ENCODE measurements around the gene KAZALD1. TPM values are rescaled to one million over a fixed set of nuclear protein-coding genes. Genes with fewer than 3 reads are reported as not detected.

KAZALD1 gene
- total and polyA plus RNA-seq, 4 donors: 4.1 to 12.1 (median 7.4) TPM

DNA sequence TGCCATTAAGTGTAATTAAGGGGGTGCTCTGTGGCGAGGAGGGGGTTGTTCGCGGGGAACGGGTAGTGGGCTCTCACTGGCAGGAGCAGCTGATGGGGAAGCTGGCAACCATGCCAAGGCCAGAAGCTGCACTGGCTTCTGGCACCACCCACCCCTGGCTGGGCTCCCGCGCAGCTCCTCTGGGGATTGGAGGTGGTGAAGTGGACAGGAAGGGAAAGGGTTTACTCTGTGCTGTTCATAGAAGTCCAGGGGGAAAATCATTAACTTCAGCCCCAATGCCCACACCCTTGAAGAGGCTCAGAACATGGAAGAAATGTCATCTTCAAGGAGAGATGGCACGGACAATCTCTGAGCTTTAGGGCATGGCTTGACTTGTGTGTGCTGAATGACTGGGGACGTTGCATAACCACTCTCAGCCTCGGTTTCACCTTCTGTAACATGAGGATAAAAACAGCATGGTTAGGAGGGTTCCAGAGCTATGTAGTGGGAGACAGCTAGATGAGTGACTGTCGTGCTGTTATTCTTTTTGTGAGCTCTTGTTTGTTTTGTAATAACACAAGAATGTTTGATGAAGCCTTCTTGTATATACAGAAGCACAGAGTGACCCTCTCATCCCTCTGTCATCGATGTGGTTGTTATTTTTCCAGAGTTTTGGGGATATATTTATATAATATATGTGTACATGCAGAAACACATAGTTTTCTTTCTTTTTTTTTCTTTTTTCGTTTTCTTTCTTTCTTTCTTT is 29.9 kb downstream of the KAZALD1 start:
- Histone ChIP-seq H3K27ac (ENCODE audit: low read depth in 1 of 2, low read length in 1 of 2) (no peak overlapping the region), H3K27me3 (ENCODE audit: control insufficient read depth in 3 of 3, insufficient read depth in 3 of 3, low read length in 2 of 3) (peaks cover 3 to 18% (median 9%) of the 10 kb centered on the region in 3 donors), H3K9ac (ENCODE audit: insufficient read depth in 1 of 2, low read length in 2 of 2) (no peak overlapping the region), H3K4me3 (no peak overlapping the region), H3K4me1 (ENCODE audit: control insufficient read depth in 5 of 5, insufficient read depth in 5 of 5, low read length in 5 of 5) (peaks cover 0 to 25% (median 2%) of the 10 kb centered on the region in 5 donors), H3K36me3 (ENCODE audit: control insufficient read depth in 4 of 4, insufficient read depth in 4 of 4, low read length in 4 of 4) (no peaks in the 10 kb centered on the region), H3K9me3 (ENCODE audit: control insufficient read depth in 4 of 4, insufficient read depth in 3 of 4, low read length in 3 of 4) (peaks cover 0 to 2% (median 0%) of the 10 kb centered on the region in 4 donors)
- TF ChIP-seq, protein P1, sequence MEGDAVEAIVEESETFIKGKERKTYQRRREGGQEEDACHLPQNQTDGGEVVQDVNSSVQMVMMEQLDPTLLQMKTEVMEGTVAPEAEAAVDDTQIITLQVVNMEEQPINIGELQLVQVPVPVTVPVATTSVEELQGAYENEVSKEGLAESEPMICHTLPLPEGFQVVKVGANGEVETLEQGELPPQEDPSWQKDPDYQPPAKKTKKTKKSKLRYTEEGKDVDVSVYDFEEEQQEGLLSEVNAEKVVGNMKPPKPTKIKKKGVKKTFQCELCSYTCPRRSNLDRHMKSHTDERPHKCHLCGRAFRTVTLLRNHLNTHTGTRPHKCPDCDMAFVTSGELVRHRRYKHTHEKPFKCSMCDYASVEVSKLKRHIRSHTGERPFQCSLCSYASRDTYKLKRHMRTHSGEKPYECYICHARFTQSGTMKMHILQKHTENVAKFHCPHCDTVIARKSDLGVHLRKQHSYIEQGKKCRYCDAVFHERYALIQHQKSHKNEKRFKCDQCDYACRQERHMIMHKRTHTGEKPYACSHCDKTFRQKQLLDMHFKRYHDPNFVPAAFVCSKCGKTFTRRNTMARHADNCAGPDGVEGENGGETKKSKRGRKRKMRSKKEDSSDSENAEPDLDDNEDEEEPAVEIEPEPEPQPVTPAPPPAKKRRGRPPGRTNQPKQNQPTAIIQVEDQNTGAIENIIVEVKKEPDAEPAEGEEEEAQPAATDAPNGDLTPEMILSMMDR (IDR thresholded peaks at IDR 0.05; ENCODE audit: control extremely low read depth, extremely low read depth): no peak
- no peak for DNase-seq
- 59 to 76% methylated on average over 12 of the region's 12 CpGs for WGBS, 2 donors
- no peak for ATAC-seq (ENCODE audit: insufficient read depth, low FRiP score)

DNA sequence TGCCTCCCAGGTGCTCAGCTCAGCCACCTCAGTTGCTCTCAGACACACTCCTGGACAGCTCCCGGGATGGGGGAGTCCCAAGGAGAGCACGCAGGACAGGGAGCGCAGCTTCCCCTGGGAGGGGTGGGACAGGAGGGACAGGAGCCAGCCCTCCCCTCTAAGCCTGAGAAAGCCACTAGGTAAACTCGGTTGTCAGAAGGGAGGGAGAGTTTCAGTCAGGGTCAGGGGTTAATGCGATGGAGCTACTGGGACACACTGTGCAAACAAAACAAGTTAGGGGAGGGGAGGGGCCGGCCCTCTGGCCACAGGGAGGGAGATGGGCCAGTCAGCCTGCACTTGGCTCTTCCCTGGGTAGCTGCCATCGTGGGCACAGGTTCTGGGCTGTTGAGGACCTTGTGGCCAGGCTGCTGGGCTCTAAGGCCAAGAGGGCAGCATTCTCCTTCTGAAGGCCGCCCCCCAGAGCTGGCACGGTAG is 31.1 kb downstream of the KAZALD1 start:
- ATAC-seq (ENCODE audit: insufficient read depth, low FRiP score) (no peak), DNase-seq (no peak)
- no peak overlapping the region for H3K4me3 ChIP-seq
- peaks cover 0 to 2% (median 0%) of the 10 kb centered on the region in 4 donors for H3K9me3 ChIP-seq (ENCODE audit: control insufficient read depth in 4 of 4, insufficient read depth in 3 of 4, low read length in 3 of 4)
- H3K27me3 ChIP-seq (ENCODE audit: control insufficient read depth in 3 of 3, insufficient read depth in 3 of 3, low read length in 2 of 3): peaks cover 3 to 9% (median 9%) of the 10 kb centered on the region in 3 donors
- TF ChIP-seq, protein P1 (IDR thresholded peaks at IDR 0.05; ENCODE audit: control extremely low read depth, extremely low read depth): no peak
- no peaks in the 10 kb centered on the region for H3K36me3 ChIP-seq (ENCODE audit: control insufficient read depth in 4 of 4, insufficient read depth in 4 of 4, low read length in 4 of 4)
- H3K9ac ChIP-seq (ENCODE audit: insufficient read depth in 1 of 2, low read length in 2 of 2): no peak overlapping the region
- 41 to 44% methylated on average over 9 of the region's 9 CpGs for WGBS, 2 donors
- no peak overlapping the region for H3K27ac ChIP-seq (ENCODE audit: low read depth in 1 of 2, low read length in 1 of 2)
- H3K4me1 ChIP-seq (ENCODE audit: control insufficient read depth in 5 of 5, insufficient read depth in 5 of 5, low read length in 5 of 5): peaks cover 0 to 25% (median 2%) of the 10 kb centered on the region in 5 donors

DNA sequence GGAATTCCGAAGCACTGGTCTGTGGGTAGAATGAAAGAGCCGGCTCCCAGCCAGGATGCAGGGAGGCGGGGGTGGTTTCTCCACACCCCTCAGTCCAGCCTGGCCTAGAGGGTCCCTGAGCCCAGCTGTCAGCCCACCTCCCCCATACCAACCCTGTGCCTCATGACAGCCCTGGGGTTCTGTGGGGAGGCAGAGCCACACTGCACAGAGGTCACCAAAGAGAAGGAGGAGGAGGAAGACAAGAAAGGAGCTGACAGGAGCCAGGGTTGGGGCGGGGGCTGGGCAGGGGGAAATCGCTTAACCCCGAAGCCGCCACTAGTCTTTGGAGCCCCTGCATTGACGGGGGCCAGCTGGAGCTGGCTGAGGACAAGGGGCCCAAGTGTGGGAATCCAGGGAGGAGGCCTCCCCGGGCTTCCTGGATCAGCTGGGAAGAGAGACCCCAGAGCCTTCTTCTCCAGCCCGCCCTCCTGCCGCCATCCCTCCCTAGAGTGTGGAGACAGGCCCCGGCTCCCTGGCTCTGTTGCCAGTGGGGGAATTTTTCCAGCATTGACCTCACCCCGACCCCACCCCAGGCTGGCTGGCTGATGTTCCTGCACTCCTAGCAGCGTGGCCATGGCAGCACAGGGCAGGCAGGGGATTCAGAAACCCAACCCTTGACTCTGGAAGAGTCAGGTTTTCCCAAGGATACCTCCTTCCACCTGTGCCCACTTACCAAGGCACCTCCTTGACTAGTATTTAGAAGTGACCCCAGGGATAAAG is 32.5 kb downstream of the KAZALD1 start:
- ATAC-seq (ENCODE audit: insufficient read depth, low FRiP score) (no peak), DNase-seq (peak; percentile 68 to 73 (median 73))
- Histone ChIP-seq H3K9ac (ENCODE audit: insufficient read depth in 1 of 2, low read length in 2 of 2) (no peak overlapping the region), H3K27me3 (ENCODE audit: control insufficient read depth in 3 of 3, insufficient read depth in 3 of 3, low read length in 2 of 3) (peaks cover 0 to 9% (median 5%) of the 10 kb centered on the region in 3 donors), H3K27ac (ENCODE audit: low read depth in 1 of 2, low read length in 1 of 2) (no peak overlapping the region), H3K36me3 (ENCODE audit: control insufficient read depth in 4 of 4, insufficient read depth in 4 of 4, low read length in 4 of 4) (no peaks in the 10 kb centered on the region), H3K9me3 (ENCODE audit: control insufficient read depth in 4 of 4, insufficient read depth in 3 of 4, low read length in 3 of 4) (peaks cover 0 to 2% (median 0%) of the 10 kb centered on the region in 4 donors), H3K4me1 (ENCODE audit: control insufficient read depth in 5 of 5, insufficient read depth in 5 of 5, low read length in 5 of 5) (peaks cover 0 to 25% (median 2%) of the 10 kb centered on the region in 5 donors), H3K4me3 (no peak overlapping the region)
- 52 to 76% methylated on average over 14 of the region's 14 CpGs for WGBS, 2 donors
- TF ChIP-seq, protein P1 (IDR thresholded peaks at IDR 0.05; ENCODE audit: control extremely low read depth, extremely low read depth): no peak
